ENCODE measurements around the gene CABLES2. TPM values are rescaled to one million over a fixed set of nuclear protein-coding genes. Genes with fewer than 3 reads are reported as not detected.

Gene CABLES2
- total RNA-seq, 1 experiment from 2014 or later: 12.9 TPM

- DNase-seq: no peak
- no peaks in the 10 kb centered on the region for H3K9me3 ChIP-seq (replicated peaks)
- no peak overlapping the region for H3K27ac ChIP-seq
- H3K4me1 ChIP-seq: no peaks in the 10 kb centered on the region
- peaks cover 76% of the 10 kb centered on the region for H3K27me3 ChIP-seq
- H3K36me3 ChIP-seq: no peaks in the 10 kb centered on the region
- H3K4me3 ChIP-seq: no peak overlapping the region
Measured at GRCh38 chr20:62445553-62446340, 38.7 kb upstream of the CABLES2 start.

- Histone ChIP-seq H3K27me3 (peaks cover 78% of the 10 kb centered on the region), H3K4me3 (no peak overlapping the region), H3K9me3 (replicated peaks) (no peaks in the 10 kb centered on the region), H3K4me1 (no peaks in the 10 kb centered on the region), H3K36me3 (no peaks in the 10 kb centered on the region), H3K27ac (no peak overlapping the region)
- no peak for DNase-seq
Measured at GRCh38 chr20:62444286-62444685, 37.2 kb upstream of the CABLES2 start.

- peaks cover 74% of the 10 kb centered on the region for H3K27me3 ChIP-seq
- H3K9me3 ChIP-seq (replicated peaks): no peaks in the 10 kb centered on the region
Measured at GRCh38 chr20:62441987-62442539, 35.0 kb upstream of the CABLES2 start.

GRCh38 chr20:62439218-62439617 lies 32.1 kb upstream of the CABLES2 start:
- no peak for DNase-seq
- H3K27me3 ChIP-seq: peaks cover 85% of the 10 kb centered on the region
- H3K4me3 ChIP-seq: no peak overlapping the region

More at GRCh38 chr20:62441987-62442539, 35.0 kb upstream of the CABLES2 start:
- H3K36me3 ChIP-seq: no peaks in the 10 kb centered on the region
- no peak overlapping the region for H3K27ac ChIP-seq
- no peaks in the 10 kb centered on the region for H3K4me1 ChIP-seq
- H3K4me3 ChIP-seq: no peak overlapping the region
- DNase-seq: no peak

GRCh38 chr20:62437927-62438326 lies 30.8 kb upstream of the CABLES2 start:
- Histone ChIP-seq H3K4me1 (no peaks in the 10 kb centered on the region), H3K36me3 (no peaks in the 10 kb centered on the region), H3K9me3 (replicated peaks) (no peaks in the 10 kb centered on the region), H3K27ac (no peak overlapping the region), H3K4me3 (no peak overlapping the region), H3K27me3 (peaks cover 86% of the 10 kb centered on the region)
- no peak for DNase-seq

More at GRCh38 chr20:62439218-62439617, 32.1 kb upstream of the CABLES2 start:
- H3K36me3 ChIP-seq: no peaks in the 10 kb centered on the region
- no peak overlapping the region for H3K27ac ChIP-seq
- no peaks in the 10 kb centered on the region for H3K9me3 ChIP-seq (replicated peaks)
- H3K4me1 ChIP-seq: no peaks in the 10 kb centered on the region

GRCh38 chr20:62437496-62437895 lies 30.4 kb upstream of the CABLES2 start:
- Histone ChIP-seq H3K4me1 (no peaks in the 10 kb centered on the region), H3K36me3 (no peaks in the 10 kb centered on the region), H3K27ac (no peak overlapping the region), H3K4me3 (no peak overlapping the region), H3K27me3 (peaks cover 86% of the 10 kb centered on the region), H3K9me3 (replicated peaks) (no peaks in the 10 kb centered on the region)
- DNase-seq: no peak

GRCh38 chr20:62436692-62437091 lies 29.6 kb upstream of the CABLES2 start:
- H3K27me3 ChIP-seq: peaks cover 86% of the 10 kb centered on the region
- no peak overlapping the region for H3K4me3 ChIP-seq
- no peaks in the 10 kb centered on the region for H3K9me3 ChIP-seq (replicated peaks)

GRCh38 chr20:62433658-62434497 lies 26.8 kb upstream of the CABLES2 start:
- Histone ChIP-seq H3K27me3 (peaks cover 83% of the 10 kb centered on the region), H3K27ac (no peak overlapping the region), H3K4me1 (no peaks in the 10 kb centered on the region; the same call in 1 of the 2 replicates), H3K36me3 (no peaks in the 10 kb centered on the region), H3K4me3 (no peak overlapping the region), H3K9me3 (replicated peaks) (no peaks in the 10 kb centered on the region)
- no peak for DNase-seq

More at GRCh38 chr20:62436692-62437091, 29.6 kb upstream of the CABLES2 start:
- H3K27ac ChIP-seq: no peak overlapping the region
- no peak for DNase-seq
- no peaks in the 10 kb centered on the region for H3K4me1 ChIP-seq
- no peaks in the 10 kb centered on the region for H3K36me3 ChIP-seq

- Histone ChIP-seq H3K4me3 (no peak overlapping the region), H3K36me3 (no peaks in the 10 kb centered on the region), H3K9me3 (replicated peaks) (no peaks in the 10 kb centered on the region), H3K27ac (no peak overlapping the region), H3K27me3 (peaks cover 82% of the 10 kb centered on the region), H3K4me1 (no peaks in the 10 kb centered on the region; the same call in 1 of the 2 replicates)
- no peak for DNase-seq
Measured at GRCh38 chr20:62430866-62431447, 23.9 kb upstream of the CABLES2 start.

GRCh38 chr20:62430311-62430853 lies 23.3 kb upstream of the CABLES2 start:
- H3K27ac ChIP-seq: no peak overlapping the region
- no peak overlapping the region for H3K4me3 ChIP-seq
- H3K9me3 ChIP-seq (replicated peaks): no peaks in the 10 kb centered on the region
- no peak for DNase-seq
- no peaks in the 10 kb centered on the region; the same call in 1 of the 2 replicates for H3K4me1 ChIP-seq
- no peaks in the 10 kb centered on the region for H3K36me3 ChIP-seq
- H3K27me3 ChIP-seq: peaks cover 77% of the 10 kb centered on the region

GRCh38 chr20:62429455-62430310 lies 22.6 kb upstream of the CABLES2 start:
- H3K4me3 ChIP-seq: no peak overlapping the region
- no peak for DNase-seq
- H3K4me1 ChIP-seq: no peaks in the 10 kb centered on the region; the same call in 1 of the 2 replicates
- no peaks in the 10 kb centered on the region for H3K9me3 ChIP-seq (replicated peaks)
- H3K27me3 ChIP-seq: peaks cover 77% of the 10 kb centered on the region
- H3K27ac ChIP-seq: no peak overlapping the region
- H3K36me3 ChIP-seq: no peaks in the 10 kb centered on the region

- Histone ChIP-seq H3K9me3 (replicated peaks) (no peaks in the 10 kb centered on the region), H3K4me1 (no peaks in the 10 kb centered on the region; the same call in 1 of the 2 replicates), H3K27ac (no peak overlapping the region), H3K27me3 (peaks cover 76% of the 10 kb centered on the region), H3K4me3 (no peak overlapping the region), H3K36me3 (no peaks in the 10 kb centered on the region)
- DNase-seq: peak in 1 of 2 experiments; percentile 46
Measured at GRCh38 chr20:62428396-62429295, 21.6 kb upstream of the CABLES2 start.

- DNase-seq: no peak
- H3K4me1 ChIP-seq: no peaks in the 10 kb centered on the region; the same call in 1 of the 2 replicates
- no peak overlapping the region for H3K4me3 ChIP-seq
- no peaks in the 10 kb centered on the region for H3K9me3 ChIP-seq (replicated peaks)
- H3K27ac ChIP-seq: no peak overlapping the region
- peaks cover 79% of the 10 kb centered on the region for H3K27me3 ChIP-seq
- H3K36me3 ChIP-seq: no peaks in the 10 kb centered on the region
Measured at GRCh38 chr20:62428002-62428372, 20.9 kb upstream of the CABLES2 start.
